Lower lobe of right lung (tissue), 2 donors: Measurements from ENCODE around the gene GNB4. TPM values are rescaled to one million over a fixed set of nuclear protein-coding genes. Genes with fewer than 3 reads are reported as not detected.

Experiments used
- ATAC-seq, 2 donors: fragments of 200-7000 bp; cut with Tn5 transposase; one replicate each; pipeline ENCODE4 v1.9.1; 2020 to 2022; ENCODE audit warnings: mild to moderate bottlenecking in 2 of 2, moderate library complexity in 2 of 2
- DNase-seq: peaks from one replicate; pipeline ENCODE4 v3.0.0-alpha.2; 2020
- H3K27ac ChIP-seq: fragments of 200-600 bp; one replicate; pipeline ENCODE4 v1.8.0; 2022
- H3K27me3 ChIP-seq: fragments of 200-600 bp; one replicate; pipeline ENCODE4 v1.8.0; 2022; ENCODE audit warnings: low read depth
- H3K36me3 ChIP-seq: fragments of 200-600 bp; one replicate; pipeline ENCODE4 v1.8.0; 2022; ENCODE audit warnings: mild to moderate bottlenecking
- H3K4me1 ChIP-seq: fragments of 200-600 bp; one replicate; pipeline ENCODE4 v1.8.0; 2022
- H3K4me3 ChIP-seq: fragments of 200-600 bp; one replicate; pipeline ENCODE4 v1.8.0; 2022; ENCODE audit warnings: mild to moderate bottlenecking
- H3K9me3 ChIP-seq: fragments of 200-600 bp; one replicate; pipeline ENCODE4 v1.8.0; 2022
- CTCF ChIP-seq: fragments of 200-600 bp; IDR thresholded peaks from one replicate; pipeline ENCODE4 v1.8.0; 2022; ENCODE audit warnings: antibody characterized with exemption, mild to moderate bottlenecking
- intact Hi-C: fragments of 100-400 bp; cut with DNase I; formaldehyde crosslinking; loops from one replicate; pipeline ENCODE4 v1.11.0; 2022
- total RNA-seq: library from RNA; stranded (reverse); fragmentation: NEBNext Ultra II Directional; extraction: Animal tissue kit (Norgen Biotek cat#: 25700); gene quantifications from one replicate; pipeline ENCODE4 v1.2.1, GENCODE V29; 2021
- donor health status: DM: no; HTN: yes; CAD: no; lungs with severe emphysema.

Gene GNB4
- total RNA-seq, 1 donor from 2014 or later, result 60.5 TPM

GRCh38 chr3:179416681-179417080 lies 34.6 kb downstream of the GNB4 start:
- Histone ChIP-seq H3K9me3 (no peaks in the 10 kb centered on the region), H3K4me3 (no peak overlapping the region), H3K27me3 (no peaks in the 10 kb centered on the region), H3K36me3 (peaks cover 53% of the 10 kb centered on the region), H3K4me1 (peaks cover 5% of the 10 kb centered on the region), H3K27ac (no peak overlapping the region)
- ATAC-seq (no peak), DNase-seq (no peak)
- no peak for TF ChIP-seq CTCF
- intact Hi-C loops, result no loop called here

DNA sequence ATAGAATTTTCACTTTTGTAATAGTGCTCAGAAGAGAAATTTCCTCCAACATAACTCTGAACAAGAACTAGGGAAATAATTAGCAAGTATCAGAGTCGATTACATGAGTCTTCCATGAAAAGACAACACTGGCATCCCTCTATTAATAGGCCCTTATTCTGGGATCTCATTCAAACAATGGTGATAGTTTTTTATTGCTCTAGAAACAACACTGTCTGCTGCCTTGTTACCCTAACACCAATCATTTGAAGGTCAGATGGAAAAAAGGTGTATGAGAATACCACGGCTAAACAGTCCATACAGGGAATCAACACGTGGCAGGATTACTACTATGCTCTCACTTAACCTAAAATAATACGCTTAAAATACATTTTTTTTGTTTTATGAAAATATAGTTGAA lies 35.9 kb downstream of the GNB4 start:
- no peak for ATAC-seq
- Histone ChIP-seq H3K4me1 (no peaks in the 10 kb centered on the region), H3K27me3 (no peaks in the 10 kb centered on the region), H3K4me3 (no peak overlapping the region), H3K27ac (no peak overlapping the region), H3K9me3 (no peaks in the 10 kb centered on the region), H3K36me3 (peaks cover 63% of the 10 kb centered on the region)
- no peak for TF ChIP-seq CTCF
- intact Hi-C loops, result no loop called here
- no peak for DNase-seq

GRCh38 chr3:179414804-179415203 lies 36.5 kb downstream of the GNB4 start:
- Histone ChIP-seq H3K4me1 (no peaks in the 10 kb centered on the region), H3K4me3 (no peak overlapping the region), H3K27ac (no peak overlapping the region), H3K36me3 (peaks cover 66% of the 10 kb centered on the region), H3K9me3 (no peaks in the 10 kb centered on the region), H3K27me3 (no peaks in the 10 kb centered on the region)
- DNase-seq, result no peak
- intact Hi-C loops, result no loop called here
- no peak for TF ChIP-seq CTCF
- ATAC-seq, result no peak

DNA sequence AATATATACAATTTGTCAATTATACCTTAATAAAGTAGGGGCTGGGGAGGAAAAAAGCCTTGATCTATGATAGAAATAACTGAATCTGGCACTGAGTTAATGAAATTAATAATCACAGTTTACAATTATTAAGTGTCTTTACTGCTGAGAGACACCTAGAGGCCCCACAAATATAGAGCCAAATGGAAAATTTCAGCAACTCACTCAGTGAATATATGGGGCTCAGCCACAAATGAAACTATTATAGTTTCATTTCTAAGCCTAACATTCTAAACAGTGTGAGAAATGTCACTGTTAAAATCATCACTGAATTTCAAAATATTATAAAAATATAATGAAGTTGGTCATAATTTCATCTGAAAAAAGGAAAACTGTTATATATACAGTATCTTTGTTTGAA lies 40.3 kb downstream of the GNB4 start:
- no peak overlapping the region for H3K4me3 ChIP-seq
- TF ChIP-seq CTCF, result no peak
- no peaks in the 10 kb centered on the region for H3K27me3 ChIP-seq
- no peak for ATAC-seq
- no peaks in the 10 kb centered on the region for H3K4me1 ChIP-seq
- H3K27ac ChIP-seq, result no peak overlapping the region
- intact Hi-C loops, result no loop called here
- no peak for DNase-seq
- H3K9me3 ChIP-seq, result no peaks in the 10 kb centered on the region
- peaks cover 61% of the 10 kb centered on the region for H3K36me3 ChIP-seq

GRCh38 chr3:179410331-179410730 lies 40.9 kb downstream of the GNB4 start:
- H3K27me3 ChIP-seq, result no peaks in the 10 kb centered on the region
- DNase-seq (no peak), ATAC-seq (no peak)
- H3K9me3 ChIP-seq, result no peaks in the 10 kb centered on the region
- no peak for TF ChIP-seq CTCF
- intact Hi-C loops, result no loop called here
- no peak overlapping the region for H3K4me3 ChIP-seq
- H3K27ac ChIP-seq, result no peak overlapping the region
- peaks cover 65% of the 10 kb centered on the region for H3K36me3 ChIP-seq
- no peaks in the 10 kb centered on the region for H3K4me1 ChIP-seq

- peaks cover 72% of the 10 kb centered on the region for H3K36me3 ChIP-seq
Observed at GRCh38 chr3:179404307-179404706, 47.0 kb downstream of the GNB4 start.

More at GRCh38 chr3:179404307-179404706, 47.0 kb downstream of the GNB4 start:
- Histone ChIP-seq H3K4me3 (no peak overlapping the region), H3K4me1 (no peaks in the 10 kb centered on the region), H3K27ac (no peak overlapping the region), H3K27me3 (no peaks in the 10 kb centered on the region), H3K9me3 (no peaks in the 10 kb centered on the region)
- intact Hi-C loops, result no loop called here
- DNase-seq (no peak), ATAC-seq (no peak)
- TF ChIP-seq CTCF, result no peak
